ENCODE measurements around the gene WDR62.

DNA sequence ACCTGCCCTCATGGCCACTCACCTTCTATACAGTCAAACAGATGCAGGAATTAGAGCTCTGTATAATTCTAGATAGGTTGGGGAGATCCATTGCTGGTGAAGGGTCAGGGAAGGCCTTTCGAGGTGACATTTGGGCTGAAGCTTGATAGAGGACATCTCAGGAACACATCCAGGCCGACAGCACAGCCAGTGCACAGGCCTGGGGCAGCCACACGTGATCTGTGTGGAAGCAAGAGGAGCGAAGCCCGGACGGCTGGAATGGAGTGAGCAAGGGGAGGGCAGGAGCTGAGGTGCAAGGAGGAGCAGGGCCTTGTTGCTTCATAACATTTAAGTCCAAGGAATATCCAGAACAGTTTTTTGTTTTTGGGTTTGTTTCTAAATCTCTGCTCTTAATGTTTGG, 51.7 kb downstream of the WDR62 start:
- TF ChIP-seq, protein P1, sequence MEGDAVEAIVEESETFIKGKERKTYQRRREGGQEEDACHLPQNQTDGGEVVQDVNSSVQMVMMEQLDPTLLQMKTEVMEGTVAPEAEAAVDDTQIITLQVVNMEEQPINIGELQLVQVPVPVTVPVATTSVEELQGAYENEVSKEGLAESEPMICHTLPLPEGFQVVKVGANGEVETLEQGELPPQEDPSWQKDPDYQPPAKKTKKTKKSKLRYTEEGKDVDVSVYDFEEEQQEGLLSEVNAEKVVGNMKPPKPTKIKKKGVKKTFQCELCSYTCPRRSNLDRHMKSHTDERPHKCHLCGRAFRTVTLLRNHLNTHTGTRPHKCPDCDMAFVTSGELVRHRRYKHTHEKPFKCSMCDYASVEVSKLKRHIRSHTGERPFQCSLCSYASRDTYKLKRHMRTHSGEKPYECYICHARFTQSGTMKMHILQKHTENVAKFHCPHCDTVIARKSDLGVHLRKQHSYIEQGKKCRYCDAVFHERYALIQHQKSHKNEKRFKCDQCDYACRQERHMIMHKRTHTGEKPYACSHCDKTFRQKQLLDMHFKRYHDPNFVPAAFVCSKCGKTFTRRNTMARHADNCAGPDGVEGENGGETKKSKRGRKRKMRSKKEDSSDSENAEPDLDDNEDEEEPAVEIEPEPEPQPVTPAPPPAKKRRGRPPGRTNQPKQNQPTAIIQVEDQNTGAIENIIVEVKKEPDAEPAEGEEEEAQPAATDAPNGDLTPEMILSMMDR (optimal IDR thresholded peaks at IDR 0.05 in 1 of 3, IDR thresholded peaks at IDR 0.05 in 1 of 3, conservative IDR thresholded peaks at IDR 0.05 in 1 of 3; ENCODE audit: extremely low read depth in 1 of 3, insufficient read depth in 2 of 3, low read length in 3 of 3): no peak
- TF ChIP-seq EZH2 (IDR thresholded peaks at IDR 0.05; ENCODE audit: low read length): no peak
